Suppressor macrophage (primary cell): ENCODE data around the gene ZNF431.
"Not testable (repeated sequence)": the region's sequence is repeated elsewhere in the genome, so short reads cannot be mapped to it uniquely, and the experiment has no call there.

Source experiments
- DNase-seq, 4 experiments: peaks; one replicate each; pipeline ENCODE4 v3.0.0-alpha.2; 2020 to 2022
- total RNA-seq, 17 experiments: gene quantifications; one replicate each; lab custom pipeline; 2026; ENCODE audit warnings: mixed read lengths in 6 of 17, inconsistent platforms in 3 of 17; lab: John Stamatoyannopoulos, UW

ZNF431 gene
- 10.1 to 40.1 (median 21.4) reads per million in 17 experiments for total RNA-seq

- peak; percentile 92 to 96 (median 95) for DNase-seq
Observed at GRCh38 chr19:21141787-21142464, at the start of gene ZNF431. Gene ZNF431, plus strand, starts transcription at chr19:21142040. Its CDS starts 144 bp downstream, at chr19:21142184.

GRCh38 chr19:21092109-21092508 lies 49.7 kb upstream of the ZNF431 start:
- no peak for DNase-seq

GRCh38 chr19:21094347-21095025 lies 47.4 kb upstream of the ZNF431 start:
- no peak for DNase-seq

- no peak for DNase-seq
Observed at GRCh38 chr19:21098291-21098690, 43.5 kb upstream of the ZNF431 start.

- DNase-seq = peak in 3 of 4 experiments; percentile 5 to 8 (median 8)
Observed at GRCh38 chr19:21101521-21102242, 40.2 kb upstream of the ZNF431 start.

GRCh38 chr19:21109116-21109515 lies 32.7 kb upstream of the ZNF431 start:
- peak; percentile 2 to 40 (median 36) for DNase-seq

- no peak for DNase-seq
Observed at GRCh38 chr19:21110183-21110582, 31.7 kb upstream of the ZNF431 start.

GRCh38 chr19:21115430-21115829 lies 26.4 kb upstream of the ZNF431 start:
- no peak for DNase-seq

GRCh38 chr19:21117041-21117907 lies 24.6 kb upstream of the ZNF431 start:
- DNase-seq = no peak

- no peak for DNase-seq
Observed at GRCh38 chr19:21126078-21126477, 15.8 kb upstream of the ZNF431 start.

GRCh38 chr19:21127001-21127400 lies 14.8 kb upstream of the ZNF431 start:
- no peak for DNase-seq

GRCh38 chr19:21127898-21128297 lies 13.9 kb upstream of the ZNF431 start:
- no peak for DNase-seq

GRCh38 chr19:21128901-21129698 lies 12.7 kb upstream of the ZNF431 start:
- DNase-seq = peak in 3 of 4 experiments; percentile 8 to 28 (median 11)

GRCh38 chr19:21130097-21130775 lies 11.6 kb upstream of the ZNF431 start:
- DNase-seq = no peak

- no peak for DNase-seq
Observed at GRCh38 chr19:21133633-21134032, 8.2 kb upstream of the ZNF431 start.

GRCh38 chr19:21134934-21135366 lies 6.9 kb upstream of the ZNF431 start:
- DNase-seq = no peak

- no peak for DNase-seq
Observed at GRCh38 chr19:21135433-21135832, 6.4 kb upstream of the ZNF431 start.

GRCh38 chr19:21138130-21138529 lies 3.7 kb upstream of the ZNF431 start:
- no peak for DNase-seq

GRCh38 chr19:21141006-21141405 lies 834 bp upstream of the ZNF431 start:
- DNase-seq = not testable (repeated sequence)

- no peak for DNase-seq
Observed at GRCh38 chr19:21143428-21143827, 1.6 kb downstream of the ZNF431 start.

- DNase-seq = peak in 2 of 4 experiments; percentile 20 to 22
Observed at GRCh38 chr19:21143854-21144253, 2.0 kb downstream of the ZNF431 start.
